ENCODE results near the gene SCARF2.
"Not testable (repeated sequence)": the region's sequence is repeated elsewhere in the genome, so short reads cannot be mapped to it uniquely, and the experiment has no call there.

Gene SCARF2

GRCh38 chr22:20408891-20409290 lies 28.7 kb downstream of the SCARF2 start:
- DNase-seq: no peak

DNA sequence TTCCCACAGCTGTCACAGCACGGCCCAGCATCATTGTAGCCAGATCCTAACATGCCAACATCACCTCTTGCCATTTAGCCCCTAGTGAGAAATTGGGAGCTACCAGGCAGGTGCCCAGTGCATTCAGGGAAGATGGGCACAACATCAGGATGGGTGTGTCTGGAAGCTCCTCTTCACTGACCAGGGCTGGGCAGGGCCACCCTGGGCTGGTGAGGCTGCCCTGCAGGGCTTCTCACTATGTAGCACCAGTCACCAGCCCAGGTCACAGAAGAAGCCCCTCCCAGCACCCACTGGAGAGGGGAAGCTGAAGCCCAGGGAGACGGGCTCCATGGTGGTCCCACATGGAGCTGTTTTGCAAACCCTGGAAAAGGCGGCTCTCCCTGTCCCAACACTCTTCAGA lies 29.8 kb downstream of the SCARF2 start:
- DNase-seq: no peak

GRCh38 chr22:20406686-20407408 lies 30.8 kb downstream of the SCARF2 start:
- no peak for DNase-seq

GRCh38 chr22:20405931-20406685 lies 31.5 kb downstream of the SCARF2 start:
- no peak for DNase-seq

- DNase-seq: no peak
Observed at GRCh38 chr22:20405291-20405930, 32.2 kb downstream of the SCARF2 start.

- DNase-seq: no peak
Observed at GRCh38 chr22:20404881-20405280, 32.7 kb downstream of the SCARF2 start.

DNA sequence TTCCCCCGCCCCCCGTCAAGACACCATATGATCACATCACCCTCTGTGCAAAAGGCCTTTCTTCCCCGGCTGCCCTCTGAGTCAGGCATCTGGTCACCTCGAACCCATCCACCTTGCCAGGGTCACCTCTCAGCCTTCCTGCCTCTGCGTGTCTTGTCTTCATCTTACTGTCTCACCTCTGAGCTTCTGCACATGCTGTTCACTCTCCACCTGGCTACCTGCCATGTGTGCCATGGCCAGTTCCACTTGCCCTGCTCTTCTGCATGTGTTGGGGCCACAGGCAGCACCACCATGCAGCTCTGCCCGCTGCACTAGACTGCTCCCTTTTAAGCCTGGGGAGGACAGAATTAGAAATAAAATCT lies 33.9 kb downstream of the SCARF2 start:
- DNase-seq: no peak

GRCh38 chr22:20402960-20403778 lies 34.5 kb downstream of the SCARF2 start:
- DNase-seq: no peak

DNA sequence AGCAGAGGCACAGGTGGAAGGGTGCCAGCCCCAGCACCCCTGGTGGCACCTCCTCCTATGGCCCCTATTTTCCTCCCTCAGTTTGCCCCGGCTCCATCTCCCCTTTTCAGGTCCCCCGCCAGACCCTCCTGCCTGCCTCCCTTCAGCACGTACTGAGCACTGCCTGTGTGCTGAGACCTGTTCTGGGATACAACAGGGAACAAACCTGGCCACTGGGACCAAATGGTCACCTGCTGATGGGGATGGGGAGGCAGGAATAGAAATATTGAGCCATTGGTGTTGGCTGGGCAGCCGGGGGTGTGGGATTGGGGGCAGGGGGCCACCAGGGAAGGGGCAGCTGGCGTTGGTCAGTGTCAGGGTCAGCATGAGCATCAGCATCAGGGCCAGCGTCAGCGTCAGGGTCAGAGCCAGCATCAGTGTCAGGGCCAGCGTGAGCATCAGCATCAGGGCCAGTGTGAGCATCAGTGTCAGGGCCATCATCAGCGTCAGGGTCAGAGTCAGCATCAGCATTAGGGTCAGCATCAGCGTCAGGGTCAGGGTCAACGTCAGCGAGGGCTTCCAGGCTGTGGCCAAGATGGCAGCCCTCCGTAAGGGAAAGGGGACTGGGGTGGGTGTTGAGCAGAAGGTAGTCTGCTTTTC lies 36.1 kb downstream of the SCARF2 start:
- DNase-seq: no peak

DNA sequence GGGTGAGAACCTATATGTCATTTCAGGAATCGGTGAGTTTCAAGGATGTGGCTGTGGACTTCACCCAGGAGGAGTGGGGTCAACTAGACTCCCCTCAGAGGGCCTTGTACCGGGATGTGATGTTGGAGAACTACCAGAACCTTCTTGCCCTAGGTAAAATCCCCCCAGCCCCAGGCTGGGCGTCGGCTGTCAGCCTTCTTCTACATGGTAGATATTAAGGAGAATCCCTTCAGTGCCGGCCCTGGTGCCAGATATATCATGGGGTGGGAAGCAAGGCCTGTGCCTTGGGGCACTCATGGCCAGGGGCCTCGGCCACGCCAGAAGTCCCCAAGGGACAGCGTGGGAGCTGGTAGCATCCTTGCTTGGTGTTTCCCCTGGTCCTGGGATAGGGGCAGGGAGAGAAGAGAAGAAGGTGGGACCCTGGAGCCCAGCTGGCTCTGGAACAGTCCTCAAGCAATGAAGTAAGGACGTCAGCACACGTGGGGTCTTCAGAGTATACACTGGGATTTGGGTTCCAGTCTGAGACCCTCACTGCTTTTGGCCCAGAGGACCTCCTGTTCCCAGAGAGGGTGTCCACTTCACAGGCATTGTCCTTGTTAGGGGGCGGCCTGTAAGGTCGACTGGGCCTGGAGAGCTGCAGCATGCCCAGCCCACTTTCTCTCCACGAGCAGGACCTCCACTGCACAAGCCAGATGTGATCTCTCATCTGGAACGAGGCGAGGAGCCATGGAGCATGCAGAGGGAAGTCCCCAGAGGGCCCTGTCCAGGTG lies 36.8 kb downstream of the SCARF2 start:
- no peak for DNase-seq

GRCh38 chr22:20399866-20400605 lies 37.6 kb downstream of the SCARF2 start:
- no peak for DNase-seq

DNA sequence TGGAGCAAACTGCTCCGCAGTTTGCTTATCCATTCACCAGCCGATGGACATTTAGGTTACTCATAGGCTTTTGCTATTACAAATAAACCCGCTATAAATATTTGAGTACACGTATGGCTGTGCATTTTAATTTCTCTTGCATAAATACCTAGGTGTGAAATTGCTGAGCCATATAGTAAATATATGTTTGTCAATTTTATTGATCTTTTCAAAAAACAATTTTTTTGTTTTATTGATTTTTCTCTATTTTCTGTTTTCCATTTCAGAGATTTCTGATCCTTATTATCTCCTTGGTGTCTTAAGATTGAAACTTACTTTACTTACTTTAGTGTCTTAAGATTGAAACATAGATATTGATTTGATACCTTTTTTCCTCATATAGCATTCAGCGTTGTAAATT lies 39.2 kb downstream of the SCARF2 start:
- DNase-seq: no peak

DNA sequence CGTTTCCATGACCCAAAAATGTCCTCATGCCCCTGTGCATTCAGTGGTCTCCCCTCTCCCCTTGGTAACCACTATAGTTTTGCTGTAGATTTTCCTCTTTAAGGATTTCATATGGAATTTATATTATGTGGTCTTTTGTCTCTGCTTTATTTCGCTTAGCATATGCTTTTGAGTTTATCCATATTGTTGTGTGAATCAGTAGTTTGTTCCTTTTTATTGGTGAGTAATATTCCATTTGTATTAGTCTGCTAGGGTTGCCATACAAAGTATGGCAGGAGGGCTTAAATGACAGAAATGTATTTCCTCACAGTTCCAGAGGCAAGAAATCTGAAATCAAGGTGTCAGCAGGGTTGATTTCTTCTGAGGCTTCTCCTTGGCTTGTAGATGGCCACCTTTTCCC lies 40.1 kb downstream of the SCARF2 start:
- DNase-seq: no peak

GRCh38 chr22:20396639-20397038 lies 41.0 kb downstream of the SCARF2 start:
- DNase-seq: no peak

DNA sequence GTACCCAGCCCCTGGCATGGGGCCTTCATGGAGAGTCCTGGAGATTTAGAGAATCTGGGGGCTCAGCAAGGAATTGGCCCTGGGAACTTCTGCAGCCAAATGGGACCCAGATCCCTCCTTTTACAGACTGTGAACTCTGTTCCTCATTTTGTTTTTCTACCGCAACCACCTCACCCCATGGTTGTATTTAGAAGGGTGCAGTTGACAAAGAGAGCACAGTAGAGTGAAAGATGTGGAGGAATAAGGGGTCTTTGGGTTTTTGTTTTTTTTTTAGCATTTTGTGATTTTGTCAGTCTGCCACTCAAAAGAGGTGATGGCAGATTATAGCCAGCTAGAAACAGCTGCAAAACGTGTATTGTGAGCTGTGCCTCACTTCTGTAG lies 41.7 kb downstream of the SCARF2 start:
- DNase-seq: no peak

DNA sequence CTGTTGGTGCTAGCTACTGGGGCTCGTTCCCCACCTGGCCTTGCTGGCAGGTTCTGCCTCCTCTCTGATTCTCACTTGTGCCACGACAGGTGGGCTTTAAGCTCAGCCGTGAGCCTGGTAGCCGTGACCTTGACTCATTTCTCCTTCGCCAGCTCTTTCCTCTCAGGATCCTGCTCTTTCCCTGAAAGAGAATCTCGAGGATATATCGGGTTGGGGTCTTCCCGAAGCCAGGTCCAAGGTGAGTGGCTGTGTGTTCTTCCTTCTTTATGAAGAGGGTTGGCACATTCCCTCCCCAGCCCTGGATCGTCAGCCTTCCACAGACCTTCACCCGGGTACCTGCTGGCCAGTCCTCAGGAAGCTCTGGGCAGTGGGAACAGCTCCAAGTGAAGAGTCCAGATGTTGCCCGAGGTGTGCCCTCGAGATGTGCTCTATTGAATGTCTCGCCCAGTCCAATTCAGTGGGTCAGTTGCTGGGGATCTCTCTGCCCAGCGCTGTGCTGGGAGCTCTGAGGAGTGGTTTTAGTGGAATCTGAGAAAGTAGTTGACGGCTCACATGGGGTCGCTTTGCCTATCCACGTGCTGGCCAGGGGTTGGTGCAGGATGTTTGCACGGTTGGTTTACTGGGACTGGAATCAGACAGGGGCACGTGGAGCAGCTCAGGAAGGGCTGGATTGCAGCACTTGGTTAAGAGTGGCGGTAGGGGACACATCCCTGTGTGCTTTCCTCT lies 42.3 kb downstream of the SCARF2 start:
- no peak for DNase-seq

DNA sequence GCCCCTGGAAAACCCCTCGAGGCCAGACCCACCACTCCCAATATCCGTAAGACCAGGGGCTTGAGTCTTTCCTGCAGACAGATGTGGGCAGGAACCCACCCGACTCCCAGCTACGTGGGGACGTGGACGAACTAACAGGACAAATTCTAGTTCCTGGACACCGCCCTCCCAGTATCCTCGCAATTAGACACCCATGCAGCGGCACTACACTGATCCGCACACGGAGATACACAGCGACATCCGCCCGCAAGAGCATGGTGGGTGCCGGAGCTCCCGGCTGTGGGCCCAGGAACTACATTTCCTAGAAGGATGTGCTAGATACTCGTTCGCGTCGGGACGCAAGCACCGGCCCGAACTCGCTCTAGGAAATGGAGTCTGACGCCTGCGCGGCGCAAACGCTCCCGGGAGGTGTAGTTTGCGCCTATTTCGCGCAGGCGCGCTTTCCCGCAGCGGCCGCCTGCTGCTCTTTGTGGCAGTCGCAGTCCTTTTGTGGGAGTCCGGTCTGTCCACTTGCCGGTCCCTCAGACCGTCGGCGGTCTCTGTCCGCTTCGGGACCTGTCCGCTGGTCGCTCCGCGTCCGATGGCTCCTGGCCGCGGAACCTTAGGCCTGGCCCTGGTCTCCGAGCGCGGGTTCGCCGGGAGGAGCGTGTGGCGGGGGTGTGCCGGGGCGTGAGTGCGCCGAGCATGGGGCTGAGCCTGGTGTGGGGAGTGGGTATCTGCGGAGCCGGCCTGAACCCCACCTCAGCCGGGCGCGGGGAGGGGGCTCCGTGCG lies 43.7 kb downstream of the SCARF2 start, which contains the start of gene ZNF74:
Gene ZNF74 (plus strand): TSS at position 447 of the 772 bp plus-strand sequence. CDS start 478 bp downstream, outside the sequence.
- DNase-seq: peak; percentile 98

DNA sequence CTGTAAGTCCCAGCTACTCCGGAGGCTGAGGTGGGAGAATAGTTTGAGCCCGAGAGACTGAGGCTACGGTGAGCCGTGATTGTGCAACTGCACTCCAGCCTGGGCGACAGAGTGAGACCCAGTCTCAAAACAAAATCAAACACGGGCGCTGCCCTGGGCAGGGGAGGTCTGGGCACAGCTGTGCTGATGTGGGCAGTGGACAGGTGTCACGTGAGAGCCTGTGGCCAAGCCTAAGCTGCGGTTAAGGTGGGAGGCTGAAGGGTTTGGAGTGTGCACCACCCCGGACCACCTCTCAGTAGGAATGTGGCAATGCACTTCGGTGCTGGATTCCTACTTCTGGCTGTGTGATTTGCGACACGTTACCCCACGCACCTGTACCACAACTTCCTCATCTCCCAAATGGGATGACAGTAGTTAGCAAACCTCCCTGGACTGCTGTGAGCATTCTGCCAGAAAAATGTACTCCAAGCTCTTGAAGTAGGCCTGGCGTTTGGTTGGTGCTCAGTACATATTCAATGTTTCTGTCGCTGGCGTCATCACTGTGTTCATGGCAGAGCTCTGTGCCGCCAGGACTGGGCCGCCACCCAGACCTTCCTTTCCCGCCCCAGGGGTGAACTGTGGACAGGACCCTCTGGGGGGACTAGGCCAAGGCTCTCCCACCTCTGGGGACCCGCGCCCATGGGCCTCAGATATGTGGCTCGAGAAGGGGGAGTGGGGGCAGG lies 44.5 kb downstream of the SCARF2 start:
- DNase-seq: no peak

GRCh38 chr22:20392365-20392881 lies 45.2 kb downstream of the SCARF2 start:
- not testable (repeated sequence) for DNase-seq
